Smooth muscle cell (in vitro differentiated cells): ENCODE data around the gene ITGA2. TPM values are rescaled to one million over a fixed set of nuclear protein-coding genes. Genes with fewer than 3 reads are reported as not detected.

Experiments used
- DNase-seq: peaks from one replicate; lab custom pipeline; 2025; ENCODE audit not compliant: unreplicated experiment; lab: John Stamatoyannopoulos, UW
- H2AFZ ChIP-seq: fragments of 200-600 bp; sonication (generic); 2 replicates; pipeline ENCODE4 v1.6.0; 2016; ENCODE audit warnings: antibody characterized with exemption, low read depth, mild to moderate bottlenecking
- H3F3A ChIP-seq: fragments of 200-600 bp; sonication (generic); 2 replicates; pipeline ENCODE4 v1.6.0; 2017; ENCODE audit warnings: antibody characterized with exemption, low read depth
- H3K27ac ChIP-seq: fragments of 200-600 bp; sonication (generic); 2 replicates; pipeline ENCODE4 v1.5.1; 2016; ENCODE audit warnings: low read depth, mild to moderate bottlenecking
- H3K27me3 ChIP-seq: fragments of 200-600 bp; sonication (generic); 2 replicates; pipeline ENCODE4 v1.6.1; 2016; ENCODE audit warnings: low read depth, mild to moderate bottlenecking
- H3K36me3 ChIP-seq: fragments of 200-600 bp; sonication (generic); 2 replicates; pipeline ENCODE4 v1.5.1; 2016; ENCODE audit warnings: low read depth
- H3K4me1 ChIP-seq: fragments of 200-600 bp; sonication (generic); 2 replicates; pipeline ENCODE4 v1.5.1; 2016; ENCODE audit warnings: low read depth
- H3K4me2 ChIP-seq: fragments of 200-600 bp; sonication (generic); 2 replicates; pipeline ENCODE4 v1.6.0; 2016; ENCODE audit warnings: mild to moderate bottlenecking
- H3K4me3 ChIP-seq: fragments of 200-600 bp; sonication (generic); 2 replicates; pipeline ENCODE4 v1.5.1; 2016; ENCODE audit warnings: mild to moderate bottlenecking
- H3K79me2 ChIP-seq: fragments of 200-600 bp; sonication (generic); 2 replicates; pipeline ENCODE4 v1.6.0; 2016; ENCODE audit warnings: low read depth, mild to moderate bottlenecking
- H3K9ac ChIP-seq: fragments of 200-600 bp; sonication (generic); 2 replicates; pipeline ENCODE4 v1.6.0; 2016; ENCODE audit warnings: low read depth
- H3K9me3 ChIP-seq: fragments of 200-600 bp; sonication (generic); replicated peaks from 2 replicates; pipeline ENCODE4 v1.5.1; 2016; ENCODE audit warnings: low read depth
- H4K20me1 ChIP-seq: fragments of 200-600 bp; sonication (generic); 2 replicates; pipeline ENCODE4 v1.6.0; 2016; ENCODE audit warnings: low read depth
- CTCF ChIP-seq: fragments of 200-600 bp; sonication (generic); IDR thresholded peaks from 2 replicates; pipeline ENCODE4 v1.5.1; 2017; ENCODE audit warnings: borderline replicate concordance, mild to moderate bottlenecking, antibody characterized with exemption; ENCODE audit not compliant: insufficient read depth, poor library complexity, severe bottlenecking
- WGBS: methylation state at CpG from one replicate; pipeline ENCODE4 v1.1.7; 2016; ENCODE audit warnings: low lambda C conversion rate; 5-methylcytosine and 5-hydroxymethylcytosine counted together
- polyA plus RNA-seq: library from polyadenylated mRNA; unstranded; fragments of >200 nt; fragmentation: Nextera tagmentation; extraction: Ambion mirVana; gene quantifications from 2 replicates; pipeline ENCODE4 v1.2.1, GENCODE V29; 2016
- total RNA-seq: library from RNA; depleted of rRNA; stranded (reverse); fragments of >200 nt; gene quantifications from 2 replicates; pipeline ENCODE4 v1.2.3, GENCODE V29; 2014

Gene ITGA2
- total and polyA plus RNA-seq, 2 experiments from 2014 or later = 1.5 to 19.2 TPM

- no peak for DNase-seq
- Histone ChIP-seq H3K9me3 (no peaks in the 10 kb centered on the region), H4K20me1 (no peaks in the 10 kb centered on the region), H3K79me2 (peaks cover 20% of the 10 kb centered on the region), H3F3A (no peaks in the 10 kb centered on the region), H3K4me1 (peaks cover 2% of the 10 kb centered on the region), H3K4me2 (no peak overlapping the region), H3K27me3 (no peaks in the 10 kb centered on the region), H3K4me3 (no peak overlapping the region), H3K27ac (no peak overlapping the region), H3K9ac (no peak overlapping the region), H3K36me3 (no peaks in the 10 kb centered on the region), H2AFZ (no peak overlapping the region)
- WGBS = 88% methylated on average over 1 of the region's 1 CpG
- TF ChIP-seq CTCF = no peak
Observed at GRCh38 chr5:53002491-53002890, 13.3 kb downstream of the ITGA2 start.

- H3K9me3 ChIP-seq = no peaks in the 10 kb centered on the region
- H3K9ac ChIP-seq = no peak overlapping the region
- H2AFZ ChIP-seq = no peak overlapping the region
- no peak overlapping the region for H3K27ac ChIP-seq
- H3K27me3 ChIP-seq = no peaks in the 10 kb centered on the region
- WGBS = 100% methylated on average over 1 of the region's 1 CpG
- H3K4me1 ChIP-seq = no peaks in the 10 kb centered on the region
- no peak for DNase-seq
- H3K4me2 ChIP-seq = no peak overlapping the region
- no peaks in the 10 kb centered on the region for H3K36me3 ChIP-seq
- H3K4me3 ChIP-seq = no peak overlapping the region
- H4K20me1 ChIP-seq = no peaks in the 10 kb centered on the region
- peaks cover 18% of the 10 kb centered on the region for H3K79me2 ChIP-seq
- TF ChIP-seq CTCF = no peak
- H3F3A ChIP-seq = no peaks in the 10 kb centered on the region
Observed at GRCh38 chr5:53003144-53003543, 14.0 kb downstream of the ITGA2 start.

- H2AFZ ChIP-seq = no peak overlapping the region
- no peak overlapping the region for H3K4me2 ChIP-seq
- no peaks in the 10 kb centered on the region for H3F3A ChIP-seq
- H3K4me3 ChIP-seq = no peak overlapping the region
- DNase-seq = no peak
- no peaks in the 10 kb centered on the region for H4K20me1 ChIP-seq
- no peaks in the 10 kb centered on the region for H3K36me3 ChIP-seq
- 73% methylated on average over 4 of the region's 4 CpGs for whole genome bisulfite sequencing
- peaks cover 8% of the 10 kb centered on the region for H3K79me2 ChIP-seq
- no peaks in the 10 kb centered on the region for H3K4me1 ChIP-seq
- no peaks in the 10 kb centered on the region for H3K27me3 ChIP-seq
- H3K9ac ChIP-seq = no peak overlapping the region
- no peak for TF ChIP-seq CTCF
- peak overlapping the region; percentile 71 for H3K27ac ChIP-seq
- no peaks in the 10 kb centered on the region for H3K9me3 ChIP-seq
Observed at GRCh38 chr5:53006911-53007890, 18.0 kb downstream of the ITGA2 start.
